T-helper 2 cell treated with Interferon-gamma antibody and Interleukin-4, amounts not matched to agents 5 μg/mL and 100 μg/mL, for 36 hours (primary cell): Measurements from ENCODE around the gene DHRS12.
"Not testable (repeated sequence)": the region's sequence is repeated elsewhere in the genome, so short reads cannot be mapped to it uniquely, and the experiment has no call there.

Source experiments
- DNase-seq: peaks from one replicate; pipeline ENCODE4 v3.0.0; 2021; ENCODE audit warnings: low spot score
- H3K27ac Mint-ChIP-seq: one replicate; pipeline ENCODE4 v1.8.0; 2021; ENCODE audit warnings: mild to moderate bottlenecking, mixed read lengths
- H3K27me3 Mint-ChIP-seq: one replicate; pipeline ENCODE4 v1.8.0; 2021; ENCODE audit warnings: low read depth, mixed read lengths
- H3K36me3 Mint-ChIP-seq: one replicate; pipeline ENCODE4 v1.8.0; 2021; ENCODE audit warnings: low read depth, mixed read lengths
- H3K4me1 Mint-ChIP-seq: one replicate; pipeline ENCODE4 v1.8.0; 2021; ENCODE audit warnings: low read depth, mixed read lengths
- H3K4me3 Mint-ChIP-seq: one replicate; pipeline ENCODE4 v1.8.0; 2022; ENCODE audit warnings: mild to moderate bottlenecking, moderate library complexity, mixed read lengths
- H3K9me3 Mint-ChIP-seq: one replicate; pipeline ENCODE4 v1.8.0; 2021; ENCODE audit warnings: mixed read lengths

DHRS12 gene

DNA sequence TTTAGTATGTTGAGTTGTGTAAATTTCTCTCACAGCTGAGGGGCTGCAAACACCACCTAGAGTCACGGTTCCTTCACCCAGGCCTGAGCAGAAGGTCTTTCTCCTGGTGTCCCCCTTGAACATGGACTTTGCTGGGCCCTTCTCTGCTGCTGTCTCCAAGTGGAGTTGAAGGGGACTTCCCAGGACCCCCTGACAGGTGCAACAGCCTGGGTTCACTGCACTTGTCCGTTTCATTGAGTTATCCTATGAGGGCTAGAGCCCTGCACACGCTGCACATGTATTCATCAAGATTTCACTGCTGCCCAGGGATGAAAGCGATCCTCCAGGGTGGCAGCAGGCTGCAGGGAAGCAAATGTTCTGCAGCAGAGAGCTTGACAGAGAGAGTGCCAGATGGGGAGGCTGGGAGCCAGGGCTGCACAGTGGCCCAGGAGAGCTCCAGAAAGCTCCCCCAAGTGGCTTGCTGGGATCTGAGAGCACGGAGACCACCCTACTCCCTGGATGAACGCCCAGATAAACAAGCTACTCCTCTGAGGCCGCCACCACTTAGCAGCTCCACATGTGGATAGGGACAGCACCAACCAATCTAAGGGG, 30.7 kb upstream of the DHRS12 start:
- Mint-ChIP-seq H3K36me3 (no peaks in the 10 kb centered on the region), H3K4me3 (no peak overlapping the region), H3K9me3 (no peaks in the 10 kb centered on the region), H3K27me3 (peaks cover 22% of the 10 kb centered on the region), H3K4me1 (peaks cover 4% of the 10 kb centered on the region), H3K27ac (no peak overlapping the region)
- DNase-seq: no peak

DNA sequence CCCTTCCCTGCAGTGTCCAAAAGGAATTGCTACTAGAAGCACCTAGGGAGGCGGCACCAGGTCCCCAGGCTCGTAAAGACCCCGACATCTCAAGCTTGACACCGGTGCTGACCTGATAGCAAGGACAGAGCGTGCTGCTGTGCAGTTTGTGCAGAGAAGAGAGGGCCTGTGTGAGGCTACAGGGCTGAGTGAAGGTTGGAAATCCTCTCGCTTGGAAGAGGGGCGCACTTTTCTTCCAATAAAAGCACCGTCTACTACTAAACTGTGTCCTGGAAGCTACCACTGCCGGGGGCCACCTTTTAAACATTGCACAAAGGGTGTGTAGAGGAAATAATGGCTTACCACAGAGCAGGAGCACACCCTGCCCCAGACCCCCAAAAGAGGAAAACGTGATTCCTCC, 30.0 kb upstream of the DHRS12 start:
- peaks cover 4% of the 10 kb centered on the region for H3K4me1 Mint-ChIP-seq
- H3K36me3 Mint-ChIP-seq: no peaks in the 10 kb centered on the region

DNA sequence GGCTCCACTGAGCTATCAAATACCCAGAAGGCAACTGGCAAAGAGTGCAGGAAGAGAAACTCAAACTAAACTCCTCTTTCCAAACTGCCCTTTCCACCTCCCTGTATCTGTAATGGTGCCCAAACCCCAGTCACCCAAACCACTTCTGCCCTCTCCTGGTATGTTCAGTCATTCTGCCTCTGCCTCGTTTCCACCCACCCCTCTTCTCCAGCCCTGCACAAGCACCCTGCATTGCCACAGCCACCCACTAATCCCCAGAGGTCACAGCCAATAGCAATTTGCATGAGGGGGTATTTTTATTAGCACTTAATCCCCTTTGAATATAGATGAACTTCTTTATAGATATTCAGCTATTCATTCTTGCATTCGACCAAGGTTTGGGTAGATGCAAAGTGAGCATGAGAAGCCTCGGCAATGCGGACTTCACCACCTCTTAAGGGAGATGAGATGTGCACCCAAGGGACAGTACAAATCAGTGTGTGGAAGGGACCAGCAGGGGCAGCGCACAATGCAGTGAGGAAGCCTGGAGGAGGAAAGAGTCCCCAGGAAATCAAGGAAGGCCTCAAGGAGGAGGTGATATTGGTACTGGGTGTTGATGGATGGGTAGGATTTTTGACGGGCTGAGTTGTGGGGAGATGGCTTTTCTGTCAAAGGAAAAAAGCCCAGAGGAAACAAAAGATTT, 28.6 kb upstream of the DHRS12 start:
- no peak overlapping the region for H3K27ac Mint-ChIP-seq
- no peaks in the 10 kb centered on the region for H3K36me3 Mint-ChIP-seq
- H3K9me3 Mint-ChIP-seq: no peaks in the 10 kb centered on the region
- peaks cover 40% of the 10 kb centered on the region for H3K27me3 Mint-ChIP-seq
- peaks cover 7% of the 10 kb centered on the region for H3K4me1 Mint-ChIP-seq
- no peak overlapping the region for H3K4me3 Mint-ChIP-seq
- peak; percentile 26 for DNase-seq

More for the DNA sequence above, 30.0 kb upstream of the DHRS12 start:
- Mint-ChIP-seq H3K4me3 (no peak overlapping the region), H3K9me3 (no peaks in the 10 kb centered on the region), H3K27me3 (peaks cover 28% of the 10 kb centered on the region), H3K27ac (no peak overlapping the region)
- no peak for DNase-seq

DNA sequence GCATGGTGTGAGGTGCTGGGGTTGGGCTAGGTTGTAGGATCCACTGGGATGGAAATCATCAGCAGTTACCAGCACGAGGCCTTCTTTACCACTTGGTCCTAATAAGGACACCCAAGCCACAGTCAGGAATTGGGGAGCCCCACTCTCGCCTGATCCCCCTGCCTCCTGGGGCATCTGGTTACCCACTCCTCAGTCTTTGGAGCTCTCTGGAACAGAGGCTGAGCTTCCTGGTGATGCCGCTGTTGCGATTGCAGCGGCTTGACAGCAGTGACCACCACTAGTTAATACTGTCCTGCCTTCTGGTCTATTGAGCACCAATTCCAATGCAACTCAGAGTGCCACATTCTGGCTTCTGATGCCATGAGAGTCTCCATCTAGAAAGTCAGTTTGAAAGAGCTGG, 27.6 kb upstream of the DHRS12 start:
- H3K4me1 Mint-ChIP-seq: peaks cover 18% of the 10 kb centered on the region
- H3K4me3 Mint-ChIP-seq: no peak overlapping the region
- H3K9me3 Mint-ChIP-seq: no peaks in the 10 kb centered on the region
- no peaks in the 10 kb centered on the region for H3K36me3 Mint-ChIP-seq
- DNase-seq: no peak
- no peak overlapping the region for H3K27ac Mint-ChIP-seq
- peaks cover 48% of the 10 kb centered on the region for H3K27me3 Mint-ChIP-seq

DNA sequence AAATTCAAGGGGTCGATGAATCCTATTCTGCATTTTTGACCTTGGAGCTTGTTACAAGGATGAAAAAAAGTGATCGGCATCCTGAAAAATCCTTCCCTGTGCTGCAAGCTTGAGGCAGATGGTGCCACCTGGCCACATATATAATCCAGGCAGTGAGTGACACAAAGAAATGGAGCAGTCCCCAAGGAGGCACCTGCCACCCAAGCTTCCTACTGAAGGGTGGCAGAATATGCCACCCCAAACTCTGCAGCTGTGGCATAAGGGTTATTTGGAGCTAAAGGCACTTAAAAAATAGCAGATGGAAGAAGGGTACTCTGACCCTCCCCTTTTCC, 25.6 kb upstream of the DHRS12 start:
- Mint-ChIP-seq H3K27me3 (peaks cover 44% of the 10 kb centered on the region), H3K4me1 (peaks cover 36% of the 10 kb centered on the region), H3K27ac (no peak overlapping the region), H3K9me3 (no peaks in the 10 kb centered on the region), H3K36me3 (no peaks in the 10 kb centered on the region), H3K4me3 (no peak overlapping the region)
- DNase-seq: no peak

DNA sequence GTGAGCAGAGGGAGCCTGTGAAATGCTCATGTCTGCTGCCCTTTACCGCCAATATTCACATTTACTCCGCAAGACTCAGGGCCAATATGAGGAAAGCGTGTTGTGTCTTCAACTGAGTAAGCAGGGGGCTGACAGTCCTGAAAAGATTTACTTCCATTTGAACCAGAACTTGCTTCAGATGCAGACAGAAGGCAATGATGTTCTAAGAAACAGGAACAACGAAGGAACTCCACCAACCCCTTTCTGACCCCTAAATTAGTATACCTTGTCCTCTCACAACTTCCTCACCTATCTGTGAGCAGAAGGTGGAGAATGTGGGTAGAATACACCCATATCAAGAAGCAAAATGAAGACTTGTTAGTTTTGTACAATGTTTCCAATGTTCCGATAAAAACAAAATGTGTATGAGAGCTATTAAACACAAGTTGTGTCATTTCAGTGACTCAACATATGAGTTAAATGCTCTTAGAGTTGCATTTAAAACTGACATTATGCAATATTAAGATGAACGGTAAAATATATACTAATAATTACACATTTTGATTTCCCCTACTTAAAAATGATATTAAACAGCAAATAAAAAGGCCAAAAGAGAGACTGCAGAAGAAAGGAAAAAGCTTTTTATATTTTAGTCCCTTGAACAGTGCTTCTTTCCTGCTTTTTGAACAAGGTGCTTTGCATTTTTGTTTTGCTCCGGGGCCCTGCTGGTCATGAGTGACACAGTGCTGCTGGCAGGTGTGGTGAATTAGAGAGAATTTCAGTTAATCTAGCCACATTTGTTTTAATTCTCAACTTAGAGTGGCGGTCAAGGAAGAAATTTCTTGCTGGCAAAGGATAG, 25.0 kb upstream of the DHRS12 start:
- DNase-seq: no peak
- Mint-ChIP-seq H3K36me3 (no peaks in the 10 kb centered on the region), H3K27me3 (peaks cover 47% of the 10 kb centered on the region), H3K4me3 (no peak overlapping the region), H3K9me3 (no peaks in the 10 kb centered on the region), H3K4me1 (peaks cover 42% of the 10 kb centered on the region), H3K27ac (no peak overlapping the region)

DNA sequence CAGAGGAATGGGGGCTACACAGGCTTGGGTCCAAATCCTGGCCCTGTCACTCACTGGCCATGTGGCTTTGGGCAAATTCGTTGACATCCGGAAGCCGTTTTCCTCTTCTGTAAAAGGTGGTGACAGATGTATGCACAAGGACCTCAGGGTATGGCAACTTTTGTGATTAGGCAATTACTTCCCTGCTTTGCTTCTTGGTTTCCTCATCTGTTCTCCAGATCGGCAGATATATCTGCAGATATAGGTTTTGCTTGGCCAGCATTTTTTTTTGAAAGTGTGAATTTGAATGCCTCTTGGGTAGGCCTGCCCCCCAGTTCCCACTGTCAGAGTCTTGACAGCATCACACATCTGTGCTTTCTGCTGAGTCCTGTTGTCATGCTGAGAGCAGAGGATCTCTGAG, 23.3 kb upstream of the DHRS12 start:
- peaks cover 46% of the 10 kb centered on the region for H3K4me1 Mint-ChIP-seq
- DNase-seq: no peak
- no peak overlapping the region for H3K27ac Mint-ChIP-seq
- H3K36me3 Mint-ChIP-seq: no peaks in the 10 kb centered on the region
- H3K4me3 Mint-ChIP-seq: peak overlapping the region; percentile 33
- H3K9me3 Mint-ChIP-seq: no peaks in the 10 kb centered on the region
- peaks cover 41% of the 10 kb centered on the region for H3K27me3 Mint-ChIP-seq

DNA sequence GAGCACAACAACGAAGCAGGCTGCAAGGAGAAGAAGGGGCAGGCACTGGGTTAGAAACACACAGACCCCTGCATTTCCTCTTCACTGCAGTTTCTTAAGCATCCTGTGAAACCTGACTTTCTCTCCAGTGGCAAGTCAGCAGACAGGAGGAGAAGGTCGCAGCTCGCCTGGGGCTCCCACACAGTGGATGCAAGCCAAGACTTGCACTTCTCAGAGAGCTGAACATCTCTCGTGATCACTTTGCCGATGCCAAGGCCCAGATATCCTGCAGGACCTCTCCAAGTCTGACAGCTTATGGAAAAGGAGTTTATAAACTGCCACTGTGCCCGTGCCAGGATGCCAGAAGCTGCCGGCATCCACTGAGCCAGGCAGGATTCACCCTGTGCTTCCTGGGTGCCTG, 22.6 kb upstream of the DHRS12 start:
- H3K9me3 Mint-ChIP-seq: no peaks in the 10 kb centered on the region
- no peak overlapping the region for H3K27ac Mint-ChIP-seq
- H3K27me3 Mint-ChIP-seq: peaks cover 46% of the 10 kb centered on the region
- peak overlapping the region; percentile 5 for H3K4me3 Mint-ChIP-seq
- peaks cover 51% of the 10 kb centered on the region for H3K4me1 Mint-ChIP-seq
- peaks cover 1% of the 10 kb centered on the region for H3K36me3 Mint-ChIP-seq
- no peak for DNase-seq

DNA sequence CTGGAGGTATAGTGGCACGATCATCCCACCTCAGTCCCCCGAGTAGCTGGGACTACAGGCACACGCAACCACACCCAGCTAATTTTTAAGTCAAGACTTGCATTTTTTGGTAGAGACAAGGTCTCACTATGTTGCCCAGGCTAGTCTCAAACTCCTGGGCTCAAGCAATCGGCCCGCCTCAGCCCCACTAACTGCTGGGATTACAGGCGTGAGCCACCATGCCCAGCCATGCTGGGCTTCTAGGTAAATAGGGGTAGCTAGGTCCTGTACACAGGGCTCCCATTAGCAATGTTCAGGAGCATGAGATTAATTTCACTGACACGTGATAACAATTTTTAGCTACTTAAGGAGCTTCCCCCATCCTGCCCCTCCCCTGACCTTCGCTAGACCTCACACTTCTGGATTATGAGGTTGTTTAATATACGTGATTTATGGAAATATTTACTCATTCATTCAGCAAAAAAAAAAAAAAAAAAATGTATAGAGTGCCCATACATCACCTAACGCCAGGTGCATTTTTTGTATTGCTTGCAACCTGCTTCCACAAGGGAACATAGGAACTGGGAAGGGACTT, 21.8 kb upstream of the DHRS12 start:
- Mint-ChIP-seq H3K36me3 (peaks cover 1% of the 10 kb centered on the region), H3K27ac (peak overlapping the region; percentile 65), H3K4me1 (peaks cover 58% of the 10 kb centered on the region), H3K4me3 (peak overlapping the region; percentile 66), H3K9me3 (no peaks in the 10 kb centered on the region), H3K27me3 (peaks cover 51% of the 10 kb centered on the region)
- DNase-seq: no peak

DNA sequence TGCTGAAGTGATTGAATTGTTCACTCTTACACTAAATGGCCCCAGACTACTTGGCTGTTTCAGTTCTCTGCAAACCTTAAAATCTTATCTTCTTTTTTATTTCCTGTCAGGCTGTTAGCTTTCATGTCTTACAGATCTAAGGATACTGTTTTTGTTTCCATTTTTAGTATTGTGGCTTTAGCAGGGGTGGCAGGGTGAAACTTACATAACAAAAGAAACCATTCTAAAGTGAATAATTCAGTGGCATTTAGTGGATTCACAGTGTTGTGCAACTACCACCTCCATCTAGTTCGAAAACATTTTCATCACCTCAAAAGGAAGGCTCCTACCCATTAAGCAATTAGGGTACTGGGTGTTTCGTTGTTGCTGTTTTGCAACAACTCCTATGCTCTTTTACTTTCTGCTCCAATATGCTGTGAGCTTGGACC, 21.2 kb upstream of the DHRS12 start:
- Mint-ChIP-seq H3K4me3 (peak overlapping the region; percentile 66), H3K27ac (peak overlapping the region; percentile 65)

DNA sequence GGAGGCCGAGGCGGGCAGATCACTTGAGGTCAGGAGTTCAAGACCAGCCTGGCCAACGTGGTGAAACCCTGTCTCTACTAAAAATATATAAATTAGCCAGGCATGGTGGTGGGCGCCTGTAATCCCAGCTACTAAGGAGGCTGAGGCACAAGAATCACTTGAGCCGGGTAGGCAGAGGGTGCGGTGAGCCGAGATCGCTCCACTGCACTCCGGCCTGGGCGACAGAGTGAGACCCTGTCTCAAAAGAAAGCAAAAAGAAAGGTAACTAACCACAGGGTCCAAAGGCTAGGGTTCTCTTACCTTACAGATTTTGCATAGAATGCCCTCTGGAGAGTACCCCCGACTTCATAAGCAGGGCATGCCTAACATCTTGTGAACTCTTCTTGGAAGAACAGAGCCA, 20.7 kb upstream of the DHRS12 start:
- H3K36me3 Mint-ChIP-seq, DNase-seq, H3K9me3 Mint-ChIP-seq: not testable (repeated sequence)
- H3K27ac Mint-ChIP-seq: peak overlapping the region; percentile 65
- H3K4me3 Mint-ChIP-seq: peak overlapping the region; percentile 66
- peaks cover 54% of the 10 kb centered on the region for H3K27me3 Mint-ChIP-seq
- H3K4me1 Mint-ChIP-seq: peaks cover 62% of the 10 kb centered on the region

More for the DNA sequence above, 21.2 kb upstream of the DHRS12 start:
- H3K27me3 Mint-ChIP-seq: peaks cover 55% of the 10 kb centered on the region
- peaks cover 58% of the 10 kb centered on the region for H3K4me1 Mint-ChIP-seq
- peak; percentile 57 for DNase-seq
- H3K36me3 Mint-ChIP-seq: peaks cover 1% of the 10 kb centered on the region
- no peaks in the 10 kb centered on the region for H3K9me3 Mint-ChIP-seq

DNA sequence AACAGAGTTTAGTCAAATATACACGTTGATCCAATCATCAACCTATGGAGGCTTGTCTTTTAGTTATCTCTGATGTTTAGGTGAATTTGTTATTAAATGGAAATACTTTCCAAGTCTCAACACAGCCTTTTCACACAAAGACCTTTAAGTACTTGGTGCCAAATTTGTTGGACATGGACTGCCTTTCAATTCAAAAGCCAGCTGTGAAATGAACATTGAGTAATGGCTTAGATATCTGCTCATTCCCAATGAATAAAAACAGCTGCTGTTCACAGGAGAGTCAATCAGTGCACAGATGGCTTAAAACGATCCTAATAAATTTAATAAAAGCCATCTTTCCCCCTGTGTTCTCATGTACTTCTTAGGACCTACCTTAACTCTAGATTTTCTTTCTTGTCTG, 19.9 kb upstream of the DHRS12 start:
- H3K27me3 Mint-ChIP-seq: peaks cover 53% of the 10 kb centered on the region
- H3K4me1 Mint-ChIP-seq: peaks cover 68% of the 10 kb centered on the region
- H3K9me3 Mint-ChIP-seq: no peaks in the 10 kb centered on the region
- no peak overlapping the region for H3K27ac Mint-ChIP-seq
- peak overlapping the region; percentile 12 for H3K4me3 Mint-ChIP-seq
- peaks cover 1% of the 10 kb centered on the region for H3K36me3 Mint-ChIP-seq
- DNase-seq: no peak

DNA sequence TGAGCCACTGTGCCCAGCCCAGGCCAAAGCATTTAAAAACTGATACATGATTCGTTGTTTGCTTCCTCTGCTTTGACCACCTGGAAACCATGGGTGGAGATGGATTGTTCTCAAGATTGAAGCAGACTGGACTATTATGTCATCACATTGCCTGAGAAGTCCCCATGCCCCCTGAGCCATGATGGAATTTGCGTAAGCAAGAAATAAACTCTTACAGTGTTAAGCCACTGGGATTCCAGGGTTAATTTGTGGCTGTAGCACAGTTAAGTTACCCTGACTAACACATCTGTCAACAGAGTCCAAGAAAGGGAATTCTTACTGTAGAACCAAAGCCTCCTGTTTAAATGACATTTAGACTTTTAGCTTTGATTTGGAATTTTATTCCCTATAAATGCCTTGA, 19.4 kb upstream of the DHRS12 start:
- peaks cover 51% of the 10 kb centered on the region for H3K27me3 Mint-ChIP-seq
- peaks cover 68% of the 10 kb centered on the region for H3K4me1 Mint-ChIP-seq
- H3K27ac Mint-ChIP-seq: no peak overlapping the region
- no peak for DNase-seq
- no peak overlapping the region for H3K4me3 Mint-ChIP-seq
- peaks cover 1% of the 10 kb centered on the region for H3K36me3 Mint-ChIP-seq
- H3K9me3 Mint-ChIP-seq: no peaks in the 10 kb centered on the region
